VCaP (cell line): ENCODE results near the gene PCDHA6.
A peak's percentile ranks its signal among the peaks of the same experiment; 100 is the strongest.
"Not testable (repeated sequence)": the region's sequence is repeated elsewhere in the genome, so short reads cannot be mapped to it uniquely, and the experiment has no call there.

ENCODE experiments used
- H3K27ac ChIP-seq: fragments of 450-650 bp; 2 replicates; pipeline ENCODE4 v1.5.1; 2017
- CTCF ChIP-seq: fragments of 450-650 bp; conservative IDR thresholded peaks from 2 replicates; pipeline ENCODE4 v1.5.1; 2017; ENCODE audit warnings: mild to moderate bottlenecking, moderate library complexity

PCDHA6 gene

DNA sequence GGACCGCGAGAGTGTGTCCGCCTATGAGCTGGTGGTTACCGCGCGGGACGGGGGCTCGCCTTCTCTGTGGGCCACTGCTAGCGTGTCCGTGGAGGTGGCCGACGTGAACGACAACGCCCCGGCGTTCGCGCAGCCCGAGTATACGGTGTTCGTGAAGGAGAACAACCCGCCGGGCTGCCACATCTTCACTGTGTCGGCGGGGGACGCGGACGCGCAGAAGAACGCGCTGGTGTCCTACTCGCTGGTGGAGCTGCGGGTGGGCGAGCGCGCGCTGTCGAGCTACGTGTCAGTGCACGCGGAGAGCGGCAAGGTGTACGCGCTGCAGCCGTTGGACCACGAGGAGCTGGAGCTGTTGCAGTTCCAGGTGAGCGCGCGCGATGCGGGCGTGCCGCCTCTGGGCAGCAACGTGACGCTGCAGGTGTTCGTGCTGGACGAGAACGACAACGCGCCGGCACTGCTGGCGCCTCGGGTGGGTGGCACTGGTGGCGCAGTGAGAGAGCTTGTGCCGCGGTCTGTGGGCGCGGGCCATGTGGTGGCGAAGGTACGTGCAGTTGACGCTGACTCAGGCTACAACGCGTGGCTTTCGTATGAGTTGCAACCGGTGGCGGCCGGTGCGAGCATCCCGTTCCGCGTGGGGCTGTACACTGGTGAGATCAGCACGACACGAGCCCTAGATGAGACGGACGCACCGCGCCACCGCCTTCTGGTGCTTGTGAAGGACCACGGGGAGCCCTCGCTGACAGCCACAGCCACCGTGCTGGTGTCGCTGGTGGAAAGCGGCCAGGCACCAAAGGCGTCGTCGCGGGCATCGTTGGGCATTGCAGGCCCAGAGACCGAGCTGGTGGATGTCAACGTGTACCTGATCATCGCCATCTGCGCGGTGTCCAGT lies 8.1 kb downstream of the PCDHA6 start:
- no peak overlapping the region for H3K27ac ChIP-seq
- no peak for TF ChIP-seq CTCF

DNA sequence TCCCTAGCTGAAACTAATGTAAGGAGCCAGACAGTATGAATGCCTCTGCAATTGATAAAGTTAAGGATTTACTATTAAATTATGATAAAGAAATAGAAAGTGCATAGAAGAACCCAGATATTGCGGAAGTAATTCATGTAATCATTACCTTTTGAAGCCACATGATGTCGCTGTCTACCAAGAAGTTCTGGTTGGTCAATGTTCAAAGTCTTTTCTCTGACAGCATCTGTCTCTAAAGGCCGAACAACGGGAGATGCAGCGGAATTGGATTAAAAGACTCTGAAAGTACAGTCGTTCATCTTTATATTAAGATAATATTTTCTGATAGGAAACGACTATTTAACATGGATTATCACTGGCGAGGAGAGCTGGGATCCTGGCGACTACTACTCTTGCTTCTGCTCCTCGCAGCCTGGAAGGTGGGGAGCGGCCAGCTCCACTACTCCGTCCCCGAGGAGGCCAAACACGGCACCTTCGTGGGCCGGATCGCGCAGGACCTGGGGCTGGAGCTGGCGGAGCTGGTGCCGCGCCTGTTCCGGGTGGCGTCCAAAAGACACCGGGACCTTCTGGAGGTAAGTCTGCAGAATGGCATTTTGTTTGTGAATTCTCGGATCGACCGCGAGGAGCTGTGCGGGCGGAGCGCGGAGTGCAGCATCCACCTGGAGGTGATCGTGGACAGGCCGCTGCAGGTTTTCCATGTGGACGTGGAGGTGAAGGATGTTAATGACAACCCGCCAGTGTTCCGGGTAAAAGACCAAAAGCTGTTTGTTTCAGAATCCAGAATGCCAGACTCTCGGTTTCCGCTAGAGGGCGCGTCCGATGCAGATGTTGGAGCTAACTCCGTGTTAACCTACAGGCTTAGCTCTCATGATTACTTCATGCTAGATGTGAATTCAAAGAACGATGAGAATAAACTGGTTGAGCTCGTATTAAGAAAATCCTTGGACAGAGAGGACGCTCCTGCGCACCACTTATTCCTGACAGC lies 13.5 kb downstream of the PCDHA6 start, which contains the start of gene PCDHA8:
PCDHA8 (plus strand) TSS at position 210 of the 985 bp plus-strand sequence; CDS start at position 345, 135 bp downstream.
- TF ChIP-seq CTCF, result peak; percentile 40
- no peak within 1 kb of the TSS for H3K27ac ChIP-seq

- H3K27ac ChIP-seq, result no peak overlapping the region
- no peak for TF ChIP-seq CTCF
These were observed 15.3 kb downstream of the PCDHA6 start for GRCh38 chr5:140842798-140843733.

GRCh38 chr5:140848139-140849102 lies 20.7 kb downstream of the PCDHA6 start, which contains the start of gene PCDHA9:
Gene PCDHA9, plus strand, starts transcription at chr5:140848382. Its CDS starts 114 bp downstream, at chr5:140848496.
- H3K27ac ChIP-seq, result not testable (repeated sequence)

GRCh38 chr5:140849831-140850634 lies 22.3 kb downstream of the PCDHA6 start:
- H3K27ac ChIP-seq, result not testable (repeated sequence)

- TF ChIP-seq CTCF, result no peak
- H3K27ac ChIP-seq, result no peak within 1 kb of the TSS
These were observed 28.3 kb downstream of the PCDHA6 start, which contains the start of gene PCDHA10 for GRCh38 chr5:140855772-140856674. Gene PCDHA10, plus strand, starts transcription at chr5:140855897. Its CDS starts 152 bp downstream, at chr5:140856049.
